ENCODE results near the gene GOSR2. TPM values are rescaled to one million over a fixed set of nuclear protein-coding genes. Genes with fewer than 3 reads are reported as not detected.
"Not testable (repeated sequence)": the region's sequence is repeated elsewhere in the genome, so short reads cannot be mapped to it uniquely, and the experiment has no call there.

GOSR2 gene
- total RNA-seq, 1 donor from 2014 or later: 32.9 TPM

DNA sequence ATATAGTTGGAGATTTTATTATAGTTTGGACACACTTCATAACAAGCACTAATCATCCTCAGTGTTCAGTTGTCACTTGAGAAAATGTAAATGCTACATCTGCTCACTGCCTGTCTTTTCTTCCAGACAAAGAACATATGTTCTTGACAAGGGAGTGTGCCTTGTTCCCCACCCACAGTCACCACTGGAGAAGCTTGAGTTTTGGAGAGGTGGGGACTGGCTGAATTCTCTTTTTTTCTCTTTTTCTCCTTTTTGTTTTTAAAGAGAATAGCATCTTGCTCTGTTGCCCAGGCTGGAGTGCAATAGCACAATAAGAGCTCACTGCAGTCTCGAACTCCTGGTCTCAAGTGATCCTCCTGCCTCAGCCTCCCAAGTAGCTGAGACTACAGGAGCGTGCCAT, 40.6 kb downstream of the GOSR2 start:
- no peak for DNase-seq (ENCODE audit: low read depth in 2 of 2)

DNA sequence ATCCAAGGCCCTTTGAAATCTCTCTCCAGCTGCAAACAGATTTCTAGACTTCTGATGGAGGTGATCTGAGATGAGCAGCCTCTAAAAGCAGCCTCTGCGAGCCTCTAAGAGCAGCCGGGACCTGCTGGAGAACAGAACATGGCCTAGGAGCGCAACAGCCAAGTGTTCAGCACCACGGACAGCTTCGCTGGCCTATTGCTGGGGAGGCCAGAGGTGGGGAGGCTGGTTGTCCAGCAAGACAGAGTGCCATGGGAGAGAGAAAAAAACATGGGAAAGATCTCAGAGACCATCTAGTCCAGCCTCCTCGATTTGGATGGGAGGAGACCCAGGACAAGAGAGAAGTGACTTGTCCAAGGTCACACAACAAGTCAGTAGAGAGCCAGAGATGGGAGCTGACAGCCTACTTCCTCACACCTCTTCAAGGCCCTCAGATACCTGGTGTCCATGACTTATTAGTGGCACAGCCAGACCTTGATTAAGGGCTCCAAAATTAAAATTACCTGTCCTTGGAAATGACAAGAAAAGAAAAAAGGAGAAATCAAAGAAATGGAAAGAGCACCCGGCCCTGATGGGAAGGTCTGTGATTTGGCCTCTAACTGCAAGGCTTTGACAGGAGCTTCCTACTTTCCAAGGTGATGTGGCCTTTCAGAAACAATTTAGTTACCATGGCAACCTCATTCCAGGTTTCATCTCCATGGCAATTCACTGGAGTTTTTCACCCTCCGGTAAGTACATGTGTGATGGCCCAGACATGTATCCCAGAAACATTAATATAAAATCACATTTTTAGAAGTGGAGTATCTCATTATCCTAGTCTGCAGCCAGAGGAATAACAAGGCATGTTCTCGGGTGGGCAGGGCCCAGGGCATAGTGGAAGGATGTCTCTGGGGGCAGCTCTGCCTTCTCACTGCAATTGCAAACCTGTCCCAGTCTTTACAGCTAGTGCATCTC, 41.6 kb downstream of the GOSR2 start:
- DNase-seq (ENCODE audit: low read depth in 2 of 2): peak; percentile 42 to 44

DNA sequence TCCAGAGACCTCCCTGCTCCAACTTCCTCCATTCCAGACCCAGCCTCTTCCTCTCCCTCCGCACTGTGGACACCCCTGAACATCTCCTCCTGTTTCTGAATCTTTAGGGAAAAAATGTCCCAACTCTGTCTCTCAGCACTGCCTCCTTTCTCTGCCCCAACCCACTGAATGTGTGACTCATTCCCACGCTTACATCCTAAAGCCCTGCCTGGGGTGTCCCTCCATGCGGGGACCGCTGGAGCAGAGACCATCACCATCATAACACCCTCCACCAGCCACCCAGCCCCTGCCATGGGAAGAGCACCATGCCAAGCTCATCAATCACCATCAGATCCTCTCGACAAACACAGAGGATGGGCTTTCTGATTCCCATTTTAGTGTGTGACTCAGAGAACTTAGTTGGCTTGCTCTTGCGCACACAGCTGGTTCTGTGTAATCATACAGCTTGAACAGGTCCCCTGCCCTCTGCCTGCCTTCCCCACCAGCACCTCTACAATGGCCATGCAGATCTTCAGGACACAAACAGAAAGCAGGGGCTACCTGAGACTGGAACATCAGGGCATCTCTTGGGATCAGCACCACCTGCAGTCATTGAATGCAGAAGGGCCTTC, 45.4 kb downstream of the GOSR2 start:
- no peak for DNase-seq (ENCODE audit: low read depth in 2 of 2)

DNA sequence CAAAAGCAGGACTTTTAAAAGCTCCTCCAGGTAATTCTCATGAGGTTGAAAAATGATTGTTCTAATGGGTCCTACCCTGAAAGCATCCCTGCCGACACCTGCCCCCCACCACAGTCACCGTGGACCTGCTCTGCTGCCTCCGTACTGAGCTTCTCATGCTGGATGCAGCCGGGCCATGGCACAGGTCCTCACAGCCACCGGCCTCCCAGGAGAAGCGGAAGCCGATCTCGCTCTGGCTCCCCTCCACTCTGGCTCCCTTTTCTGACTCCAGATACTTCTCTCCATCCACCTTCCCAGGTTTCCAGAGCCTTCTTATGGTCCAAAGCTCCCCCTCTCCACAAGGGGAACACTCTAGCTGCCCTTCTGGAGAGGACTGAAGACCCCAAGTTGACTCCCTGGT, 45.9 kb downstream of the GOSR2 start:
- no peak for DNase-seq (ENCODE audit: low read depth in 2 of 2)

DNA sequence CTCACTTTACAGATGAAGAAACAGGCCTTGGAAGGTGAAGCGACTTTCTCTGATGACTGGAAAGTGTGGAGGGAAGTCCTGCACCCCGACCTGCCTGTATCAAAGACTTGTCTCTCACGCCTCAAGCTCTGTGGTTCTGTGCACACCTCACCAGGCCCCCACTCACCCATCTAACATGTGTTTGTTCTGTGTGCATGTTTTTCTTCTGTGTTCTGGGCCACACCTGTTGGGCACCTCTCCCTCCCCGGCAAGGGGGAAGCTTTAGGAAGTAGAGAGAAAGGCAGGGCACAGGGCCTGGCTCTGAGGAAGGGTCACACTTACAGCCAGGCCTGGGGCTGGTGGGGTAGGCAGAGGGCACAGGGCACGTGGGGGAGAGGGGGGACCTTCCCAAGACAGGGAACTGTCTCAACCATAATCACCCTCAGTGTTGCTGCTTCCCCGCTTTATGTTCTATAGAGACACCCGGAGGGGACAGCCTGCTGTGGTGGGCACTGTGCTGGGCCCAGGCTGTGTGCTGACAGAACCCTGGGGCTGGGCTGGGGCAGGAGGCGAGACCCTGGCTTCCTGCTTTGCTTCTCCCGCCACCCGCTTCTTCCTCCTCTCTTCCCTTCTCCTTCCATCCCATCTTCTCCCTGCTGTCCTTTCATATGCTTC, 48.8 kb downstream of the GOSR2 start:
- no peak for DNase-seq (ENCODE audit: low read depth in 2 of 2)

DNA sequence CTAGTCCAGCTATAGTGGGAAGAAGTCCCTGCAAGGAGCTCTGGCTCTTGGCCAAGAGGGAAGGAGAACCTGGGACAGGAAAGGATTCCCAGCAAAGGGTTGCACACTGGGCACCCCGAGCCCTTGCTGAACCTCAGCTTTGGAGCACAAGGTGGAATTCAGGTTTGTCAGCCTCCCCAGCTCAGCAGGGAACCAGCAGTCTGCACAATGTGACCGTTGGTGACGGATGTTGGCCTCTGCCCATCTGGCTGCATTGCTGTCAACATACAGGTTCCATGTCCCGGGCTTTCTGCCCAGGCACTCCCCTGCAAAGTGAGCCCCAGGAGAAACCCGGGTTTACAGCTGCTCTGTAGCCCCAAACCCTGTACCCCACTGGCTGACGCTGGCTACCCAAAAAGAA, 49.4 kb downstream of the GOSR2 start:
- no peak for DNase-seq (ENCODE audit: low read depth in 2 of 2)

DNA sequence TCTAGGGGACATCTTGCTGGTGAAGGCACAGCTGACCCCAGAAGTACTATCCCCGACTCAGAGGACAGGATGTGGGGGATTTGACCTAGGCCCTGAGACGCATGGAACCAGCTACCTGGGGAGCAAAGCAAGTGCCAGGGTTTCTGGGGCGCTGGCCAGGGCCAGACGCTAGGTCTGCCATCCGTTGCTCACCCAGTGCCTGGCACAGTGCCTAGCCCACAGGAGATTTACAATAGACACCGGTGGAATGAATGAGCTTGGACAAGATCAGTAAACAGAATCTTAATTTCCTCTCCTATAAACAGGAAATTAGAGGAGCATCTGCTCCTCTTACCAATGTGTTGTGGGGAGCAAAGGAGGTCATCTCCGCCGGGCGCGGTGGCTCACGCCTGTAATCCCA, 51.1 kb downstream of the GOSR2 start:
- no peak for DNase-seq (ENCODE audit: low read depth in 2 of 2)

DNA sequence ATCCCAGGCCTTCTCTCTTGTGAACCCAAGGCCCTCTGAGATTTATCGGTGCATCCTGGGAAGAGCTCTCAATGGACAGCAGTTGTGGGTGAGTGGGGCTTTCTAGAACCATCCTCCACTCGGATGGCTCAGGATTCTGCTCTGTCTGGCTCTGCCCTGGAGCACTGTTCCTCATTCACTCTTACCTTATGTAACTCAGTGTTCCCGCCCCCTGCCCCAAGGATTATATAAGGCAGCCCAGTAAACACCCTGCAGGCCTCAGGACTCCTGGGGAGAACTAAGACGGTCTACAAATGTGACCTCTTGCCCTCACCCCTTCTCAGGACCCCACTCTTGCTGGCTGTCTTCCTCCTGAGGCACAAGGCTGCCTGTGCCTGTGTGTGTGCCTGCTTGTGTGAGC, 52.3 kb downstream of the GOSR2 start:
- DNase-seq (ENCODE audit: low read depth in 2 of 2): no peak

DNA sequence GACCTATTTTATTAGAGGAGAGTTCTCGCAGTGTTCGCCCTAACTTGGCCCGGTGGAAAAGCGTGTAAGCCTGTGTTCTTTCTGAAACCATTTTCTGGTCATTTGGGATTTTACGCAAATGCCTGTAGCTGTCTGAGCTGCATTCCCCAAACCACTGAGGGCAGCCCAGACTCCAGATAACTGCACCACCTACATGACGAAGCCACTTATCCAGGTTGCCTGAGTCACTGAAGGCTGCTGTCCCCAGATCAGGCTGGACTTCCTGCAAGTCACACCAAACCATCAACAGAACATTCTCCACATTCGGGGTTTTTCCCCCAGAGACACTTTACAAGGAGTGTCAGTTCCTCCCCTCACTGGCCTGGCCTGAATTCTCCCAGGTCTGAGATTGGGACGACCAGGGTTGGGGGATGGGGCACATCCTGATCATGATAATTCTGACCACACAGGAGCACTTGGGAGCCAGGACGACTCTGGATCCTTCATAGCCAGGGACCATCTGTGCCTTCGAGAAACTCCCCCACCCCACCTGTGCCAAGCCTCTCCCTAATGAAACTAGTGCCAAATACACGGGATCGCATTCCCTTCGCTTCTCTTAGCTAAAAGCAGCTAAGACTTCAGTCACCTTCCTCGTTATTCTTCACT, 53.8 kb downstream of the GOSR2 start:
- no peak for DNase-seq (ENCODE audit: low read depth in 2 of 2)

DNA sequence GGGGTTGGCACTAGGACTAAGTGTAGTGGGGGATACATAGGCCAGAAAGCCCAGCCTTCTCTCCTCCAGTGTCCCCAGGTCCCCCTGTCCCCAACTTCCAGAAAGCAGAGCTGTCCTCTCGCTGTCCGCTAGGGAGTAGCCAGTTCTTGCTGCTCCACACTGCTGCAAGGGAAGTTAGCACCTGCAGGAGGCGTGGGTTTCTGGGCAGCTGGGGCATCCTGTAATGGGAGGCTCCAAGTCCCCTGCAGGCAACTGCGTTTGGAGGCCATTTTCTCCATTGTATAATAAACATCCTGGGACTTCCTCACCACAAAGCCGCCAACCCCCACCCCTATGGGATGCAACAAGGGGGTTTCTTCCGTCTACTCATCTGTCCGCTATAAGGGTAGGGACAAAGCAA, 54.4 kb downstream of the GOSR2 start:
- peak in 1 of 2 donors; percentile 36 for DNase-seq (ENCODE audit: low read depth in 2 of 2)

DNA sequence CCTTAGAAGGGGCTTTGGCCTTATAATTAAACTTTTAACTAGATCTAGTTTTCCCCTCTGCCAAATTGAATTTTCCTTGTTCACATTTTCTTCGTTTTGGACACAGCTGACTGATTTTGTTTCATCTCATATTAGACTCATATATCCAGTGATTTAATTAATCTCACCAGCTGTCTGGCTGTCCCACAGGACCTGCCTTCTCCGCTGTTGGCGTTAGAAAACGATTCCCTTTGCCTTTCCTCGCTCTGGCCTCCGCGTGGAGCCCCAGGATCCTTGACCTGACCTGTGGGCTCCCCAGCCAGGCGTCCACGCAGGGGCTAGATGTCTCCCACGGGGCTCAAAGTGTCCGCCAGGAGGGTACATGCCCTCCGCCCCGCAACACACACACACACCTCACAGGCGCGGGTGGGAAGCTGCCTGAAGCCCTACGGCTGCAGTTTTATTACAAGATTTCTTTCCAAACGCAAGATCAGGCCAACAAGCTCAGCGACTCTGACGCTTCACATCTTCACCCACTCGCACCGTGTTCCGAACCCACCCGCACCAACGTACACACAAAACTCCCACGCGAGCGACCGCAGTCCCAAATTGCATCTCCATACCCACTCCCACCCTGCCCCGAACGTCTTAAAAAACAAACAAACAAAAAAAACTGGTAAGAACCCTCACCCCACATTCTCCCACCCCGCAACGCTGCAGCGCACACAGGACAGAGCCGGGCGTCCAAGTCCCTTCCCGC, 55.0 kb downstream of the GOSR2 start:
- DNase-seq (ENCODE audit: low read depth in 2 of 2): no peak

DNA sequence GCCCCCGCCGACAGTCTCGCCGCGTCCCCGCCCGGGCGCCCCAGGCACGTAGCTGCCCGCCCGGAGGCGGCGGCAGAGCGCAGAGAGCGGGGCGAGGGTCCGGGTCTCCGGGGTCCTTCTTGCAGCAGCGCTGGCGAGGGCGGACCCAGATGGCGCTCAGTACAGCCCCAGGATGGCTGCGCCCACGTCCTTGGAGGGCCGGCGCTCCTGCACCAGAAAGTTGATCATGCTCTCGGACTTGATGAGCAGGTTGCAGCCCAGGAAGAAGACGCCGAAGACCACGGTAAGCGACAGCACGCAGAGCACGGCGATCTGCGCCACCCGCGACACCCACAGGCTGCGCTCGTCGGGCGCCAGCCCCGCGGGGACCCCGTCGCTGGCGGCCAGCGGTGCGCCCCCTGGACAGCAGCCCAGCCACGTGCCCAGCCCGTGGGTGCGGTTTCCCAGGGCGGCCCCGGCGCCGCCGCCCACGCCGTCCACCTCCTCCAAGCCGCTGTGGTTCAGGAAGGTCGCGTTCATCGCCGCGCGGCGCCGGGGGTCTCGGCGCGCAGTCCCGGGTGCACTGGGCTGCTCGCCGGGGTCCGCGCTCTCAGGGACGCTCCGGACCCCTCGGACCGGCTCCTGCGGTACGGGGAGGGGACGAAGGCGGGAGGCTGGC, 55.7 kb downstream of the GOSR2 start:
- peak in 1 of 2 donors; percentile 3 for DNase-seq (ENCODE audit: low read depth in 2 of 2)

DNA sequence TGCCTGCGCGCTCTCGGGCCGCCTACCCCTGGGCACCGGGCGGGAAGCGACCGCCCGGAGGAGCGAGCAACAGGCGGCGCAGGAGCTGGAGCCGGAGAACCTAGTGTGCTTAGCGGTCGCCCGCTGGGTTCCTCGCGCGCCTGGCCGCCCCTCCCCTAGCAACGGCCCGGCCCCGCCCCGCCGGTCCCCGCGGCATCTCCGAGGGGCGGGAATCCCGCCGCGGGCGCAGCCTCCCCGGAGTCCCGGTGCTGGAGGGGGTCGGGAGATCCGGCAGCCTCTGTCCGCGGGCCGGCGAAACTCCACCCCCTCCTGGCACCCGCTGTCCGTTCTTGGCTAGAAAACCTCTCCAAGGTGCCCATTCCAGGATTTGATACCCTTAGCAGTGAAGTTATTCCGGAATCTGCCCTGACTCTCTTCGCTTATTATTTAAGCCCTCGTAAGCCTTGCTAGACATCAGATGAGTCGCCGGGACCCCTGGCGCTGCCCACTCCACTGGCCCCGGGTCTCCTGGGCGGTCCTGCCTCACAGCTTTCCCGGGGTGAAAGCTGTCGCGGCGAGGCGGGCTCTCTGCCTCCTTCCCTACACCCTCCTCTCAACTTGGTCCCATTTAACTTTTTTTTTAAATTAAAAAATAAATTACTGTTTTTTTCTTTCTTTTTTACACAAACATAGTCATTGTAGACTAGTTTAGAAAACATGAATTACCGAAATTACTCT, 56.3 kb downstream of the GOSR2 start, which contains the start of gene RPRML:
TSS of gene RPRML (minus strand) at position 107 of the 717 bp plus-strand sequence. CDS start 246 bp downstream, outside the sequence.
- DNase-seq (ENCODE audit: low read depth in 2 of 2): peak; percentile 15 to 27

DNA sequence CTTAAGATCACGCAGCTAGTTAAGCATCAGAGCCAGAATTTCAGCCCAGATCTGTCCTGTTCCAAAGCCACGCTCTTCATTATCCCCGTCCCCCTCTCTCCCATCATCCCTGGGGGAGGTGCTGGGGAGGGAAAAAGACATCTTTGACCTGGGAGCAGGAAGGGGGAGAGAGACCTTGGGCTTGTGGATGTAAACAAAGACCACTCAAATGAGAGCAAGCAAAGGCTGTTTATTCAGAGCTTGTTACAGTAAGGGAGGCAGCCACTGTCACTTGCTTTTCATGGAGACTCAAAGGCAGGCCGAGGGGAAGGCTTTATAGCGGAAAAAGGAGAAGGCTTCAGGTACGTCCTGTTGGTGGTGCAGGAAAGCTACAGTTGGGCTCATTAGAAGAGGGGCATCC, 59.6 kb downstream of the GOSR2 start:
- no peak for DNase-seq (ENCODE audit: low read depth in 2 of 2)

DNA sequence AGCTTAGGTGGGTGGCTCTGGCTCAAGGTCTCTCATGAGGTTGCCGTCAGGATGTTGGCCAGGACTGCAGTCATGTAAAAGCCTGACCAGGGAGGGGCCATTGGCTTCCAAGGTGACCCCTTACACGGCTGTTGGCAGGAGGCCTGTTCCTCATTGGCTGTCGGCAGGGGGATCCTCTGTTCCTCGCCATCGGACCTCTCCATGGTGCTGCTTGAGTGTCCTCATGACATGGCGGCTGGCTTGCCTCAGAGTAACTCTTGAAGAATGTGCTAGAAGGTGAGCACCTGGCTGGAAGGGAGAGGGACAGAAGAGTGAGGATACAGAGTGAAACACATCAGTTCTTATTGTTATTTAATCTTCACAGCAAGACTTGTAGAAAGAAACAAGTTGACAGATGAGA, 60.8 kb downstream of the GOSR2 start:
- DNase-seq (ENCODE audit: low read depth in 2 of 2): no peak

DNA sequence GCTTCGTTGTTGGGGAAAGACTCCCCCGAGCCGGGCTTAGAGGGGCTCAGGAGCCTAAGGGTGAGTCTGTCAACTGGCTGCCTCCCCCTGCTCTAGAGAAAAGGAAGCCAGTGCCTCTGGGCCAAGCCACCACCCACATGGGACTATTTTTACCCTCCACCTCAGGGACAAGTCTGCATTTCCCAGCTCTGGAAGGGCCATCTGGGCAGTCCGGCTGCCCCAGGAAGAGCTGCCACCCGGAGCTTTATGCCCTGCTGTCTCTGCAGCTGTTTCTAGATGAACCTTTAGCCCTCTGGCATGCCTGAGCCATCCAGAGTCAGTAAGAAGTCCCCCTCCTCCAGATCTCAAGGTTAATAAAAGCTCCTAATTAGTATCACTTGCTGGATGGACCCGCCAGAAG, 61.4 kb downstream of the GOSR2 start:
- DNase-seq (ENCODE audit: low read depth in 2 of 2): no peak

DNA sequence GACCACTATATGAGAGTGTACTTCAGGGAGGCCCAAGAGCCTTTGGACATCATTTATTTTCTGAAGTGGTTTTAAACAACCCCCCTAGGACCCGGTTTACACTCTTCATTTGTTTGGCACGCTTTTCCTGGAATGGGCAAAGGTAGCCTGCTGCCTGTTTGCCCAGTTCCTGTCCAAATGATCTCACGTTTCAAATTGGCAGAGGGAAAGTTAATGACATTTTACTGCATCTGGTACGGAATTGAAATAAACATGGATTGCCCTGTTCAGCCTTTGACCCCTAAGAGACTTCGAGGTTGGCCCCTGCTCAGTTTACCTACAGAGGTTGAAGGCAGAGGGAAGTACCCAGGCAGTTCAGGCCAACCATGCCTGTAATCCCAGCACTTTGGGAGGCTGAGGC, 61.9 kb downstream of the GOSR2 start:
- peak in 1 of 2 donors; percentile 59 for DNase-seq (ENCODE audit: low read depth in 2 of 2)

DNA sequence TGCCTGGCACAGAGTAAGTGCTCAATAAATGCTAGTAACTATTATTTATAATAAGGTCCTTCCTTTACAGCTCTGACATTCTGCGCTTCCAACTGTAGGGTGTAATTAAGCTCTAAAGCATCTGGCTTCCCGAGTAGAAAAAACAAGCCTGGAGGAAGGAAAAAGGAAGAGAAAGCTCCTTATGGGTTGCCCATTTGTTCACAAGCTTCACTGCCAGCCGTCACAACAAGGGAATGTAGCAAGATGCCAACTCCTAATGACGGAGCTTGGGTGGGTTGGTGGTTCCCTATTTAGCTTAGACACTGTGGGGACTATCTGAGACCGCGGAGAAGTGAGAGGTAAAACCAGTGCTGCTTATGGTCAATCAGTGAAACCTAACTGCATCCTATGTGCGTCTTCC, 63.4 kb downstream of the GOSR2 start:
- no peak for DNase-seq (ENCODE audit: low read depth in 2 of 2)

DNA sequence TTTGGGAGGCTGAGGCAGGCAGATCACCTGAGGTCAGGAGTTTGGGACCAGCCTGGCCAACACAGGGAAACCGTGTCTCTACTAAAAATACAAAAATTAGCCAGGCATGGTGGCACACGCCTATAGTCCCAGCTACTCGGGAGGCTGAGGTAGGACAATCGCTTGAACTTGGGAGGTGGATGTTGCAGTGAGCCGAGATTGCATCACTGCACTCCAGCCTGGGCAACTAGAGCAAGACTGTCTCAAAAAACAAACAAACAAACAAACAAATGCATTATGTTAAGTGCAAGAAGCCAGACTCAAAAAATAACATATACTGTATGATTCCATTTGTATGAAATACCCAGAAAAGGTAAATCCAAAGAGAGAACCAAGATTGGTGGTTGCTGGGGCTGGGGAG, 65.0 kb downstream of the GOSR2 start:
- DNase-seq (ENCODE audit: low read depth in 2 of 2): not testable (repeated sequence)
